Urinary bladder (tissue), 4 donors: ENCODE data around the gene MCEE. TPM values are rescaled to one million over a fixed set of nuclear protein-coding genes. Genes with fewer than 3 reads are reported as not detected.
"Not testable (repeated sequence)": the region's sequence is repeated elsewhere in the genome, so short reads cannot be mapped to it uniquely, and the experiment has no call there.

ENCODE experiments used
- DNase-seq: peaks from one replicate; pipeline ENCODE4 v3.0.0-alpha.2; 2015; ENCODE audit errors: extremely low spot score
- H3K27ac ChIP-seq: one replicate; pipeline ENCODE4 v1.5.1; 2013; ENCODE audit warnings: low read depth, mild to moderate bottlenecking, moderate library complexity
- H3K36me3 ChIP-seq: one replicate; pipeline ENCODE4 v1.6.1; 2013; ENCODE audit warnings: mild to moderate bottlenecking, moderate library complexity; ENCODE audit not compliant: insufficient read depth
- H3K4me1 ChIP-seq: one replicate; pipeline ENCODE4 v1.6.1; 2013; ENCODE audit warnings: mild to moderate bottlenecking, moderate library complexity; ENCODE audit not compliant: insufficient read depth
- H3K4me3 ChIP-seq: one replicate; pipeline ENCODE4 v1.5.1; 2013; ENCODE audit warnings: low read depth, low read length
- WGBS: extraction: QIAGEN DNeasy Blood & Tissue Kit; methylation state at CpG from one replicate; pipeline ENCODE4 v1.1.7; 2013; 5-methylcytosine and 5-hydroxymethylcytosine counted together
- polyA plus RNA-seq: library from polyadenylated mRNA; stranded (reverse); fragments of 200-250 nt; gene quantifications from one replicate; pipeline ENCODE4 v1.2.3, GENCODE V29; 2013
- total RNA-seq: library from RNA; depleted of rRNA; stranded (reverse); fragments of >200 nt; gene quantifications from one replicate; pipeline ENCODE4 v1.2.3, GENCODE V29; 2014
- donor health status: healthy with polysubstance abuse.
- donor health status: healthy.

MCEE gene
- total and polyA plus RNA-seq, 2 donors = 20.9 to 56.2 TPM

GRCh38 chr2:71148506-71149063 is 18.6 kb upstream of the MCEE start:
- WGBS = 92% methylated on average over 2 of the region's 2 CpGs
- Histone ChIP-seq H3K4me3 (no peak overlapping the region), H3K4me1 (no peaks in the 10 kb centered on the region), H3K36me3 (peaks cover 7% of the 10 kb centered on the region), H3K27ac (no peak overlapping the region)
- DNase-seq = no peak

GRCh38 chr2:71143782-71144181 is 13.8 kb upstream of the MCEE start:
- 91% methylated on average over 3 of the region's 3 CpGs for WGBS
- DNase-seq = no peak
- no peak overlapping the region for H3K4me3 ChIP-seq
- no peaks in the 10 kb centered on the region for H3K4me1 ChIP-seq
- H3K36me3 ChIP-seq = peaks cover 8% of the 10 kb centered on the region
- no peak overlapping the region for H3K27ac ChIP-seq

- Histone ChIP-seq H3K27ac (no peak overlapping the region), H3K36me3 (peaks cover 2% of the 10 kb centered on the region), H3K4me3 (no peak overlapping the region), H3K4me1 (no peaks in the 10 kb centered on the region)
- WGBS = 91% methylated on average over 3 of the region's 3 CpGs
- no peak for DNase-seq
These were observed 6.1 kb upstream of the MCEE start for GRCh38 chr2:71136174-71136573.

GRCh38 chr2:71133603-71134002 is 3.6 kb upstream of the MCEE start:
- Histone ChIP-seq H3K4me1 (no peaks in the 10 kb centered on the region), H3K4me3 (no peak overlapping the region), H3K36me3 (no peaks in the 10 kb centered on the region), H3K27ac (no peak overlapping the region)
- DNase-seq = no peak

- peak overlapping the region; percentile 63 for H3K4me3 ChIP-seq
- not testable (repeated sequence) for H3K27ac ChIP-seq, H3K36me3 ChIP-seq, DNase-seq, H3K4me1 ChIP-seq
- WGBS = 50% methylated on average over 7 of the region's 7 CpGs
These were observed 1.5 kb upstream of the MCEE start for GRCh38 chr2:71131387-71132166.

GRCh38 chr2:71130905-71131244 is 846 bp upstream of the MCEE start:
- H3K4me3 ChIP-seq = peak overlapping the region; percentile 63
- under 1% methylated on average over 4 of the region's 4 CpGs for WGBS
- H3K27ac ChIP-seq = no peak overlapping the region
- H3K36me3 ChIP-seq = no peaks in the 10 kb centered on the region
- no peak for DNase-seq
- H3K4me1 ChIP-seq = no peaks in the 10 kb centered on the region

- Histone ChIP-seq H3K36me3 (no peaks in the 10 kb centered on the region), H3K4me3 (peak overlapping the region; percentile 63), H3K4me1 (no peaks in the 10 kb centered on the region), H3K27ac (peak overlapping the region; percentile 92)
- DNase-seq = no peak
- WGBS = 0% methylated on average over 17 of the region's 17 CpGs
These were observed 202 bp downstream of the MCEE start for GRCh38 chr2:71129902-71130151.

GRCh38 chr2:71129114-71129901 is 721 bp downstream of the MCEE start:
- peak; percentile 48 for DNase-seq
- WGBS = under 1% methylated on average over 18 of the region's 18 CpGs
- peak overlapping the region; percentile 92 for H3K27ac ChIP-seq
- H3K36me3 ChIP-seq = no peaks in the 10 kb centered on the region
- H3K4me3 ChIP-seq = peak overlapping the region; percentile 63
- no peaks in the 10 kb centered on the region for H3K4me1 ChIP-seq

- no peak for DNase-seq
- Histone ChIP-seq H3K27ac (no peak overlapping the region), H3K36me3 (no peaks in the 10 kb centered on the region), H3K4me1 (no peaks in the 10 kb centered on the region), H3K4me3 (no peak overlapping the region)
- WGBS = 65% methylated on average over 3 of the region's 3 CpGs
These were observed 3.1 kb downstream of the MCEE start for GRCh38 chr2:71126957-71127356.

GRCh38 chr2:71125506-71126294 is 4.3 kb downstream of the MCEE start:
- Histone ChIP-seq H3K4me3 (no peak overlapping the region), H3K4me1 (no peaks in the 10 kb centered on the region), H3K36me3 (no peaks in the 10 kb centered on the region), H3K27ac (no peak overlapping the region)
- WGBS = 92% methylated on average over 7 of the region's 7 CpGs
- no peak for DNase-seq

- Histone ChIP-seq H3K4me3 (no peak overlapping the region), H3K4me1 (no peaks in the 10 kb centered on the region), H3K27ac (no peak overlapping the region), H3K36me3 (no peaks in the 10 kb centered on the region)
- 91% methylated on average over 7 of the region's 7 CpGs for WGBS
- DNase-seq = no peak
These were observed 7.4 kb downstream of the MCEE start for GRCh38 chr2:71122387-71123298.

- DNase-seq = no peak
- H3K27ac ChIP-seq = no peak overlapping the region
- H3K36me3 ChIP-seq = no peaks in the 10 kb centered on the region
- H3K4me3 ChIP-seq = no peak overlapping the region
- H3K4me1 ChIP-seq = no peaks in the 10 kb centered on the region
- WGBS = 94% methylated on average over 1 of the region's 1 CpG
These were observed 8.6 kb downstream of the MCEE start for GRCh38 chr2:71121479-71121878.

- H3K4me1 ChIP-seq = no peaks in the 10 kb centered on the region
- 79% methylated on average over 6 of the region's 6 CpGs for WGBS
- no peak overlapping the region for H3K4me3 ChIP-seq
- H3K27ac ChIP-seq = no peak overlapping the region
- DNase-seq = no peak
- H3K36me3 ChIP-seq = no peaks in the 10 kb centered on the region
These were observed 9.8 kb downstream of the MCEE start for GRCh38 chr2:71120195-71120594.
